OCI-LY1 (cell line): ENCODE data around the gene PLEKHA7.

Experiments
- EZH2 ChIP-seq: fragments of 200-600 bp; sonication (generic), shearing (Covaris generic); IDR thresholded peaks from 2 replicates; pipeline ENCODE4 v1.8.0; 2017; ENCODE audit warnings: borderline replicate concordance, mixed run types, mild to moderate bottlenecking, antibody characterized with exemption, low read length, moderate library complexity, mixed read lengths
- TF ChIP-seq, protein P1 (sequence below): fragments of 200-600 bp; sonication (generic), shearing (Covaris generic); IDR thresholded peaks from 2 replicates; pipeline ENCODE4 v1.5.1; 2017; ENCODE audit warnings: mild to moderate bottlenecking, antibody characterized with exemption, low read length, moderate library complexity, mixed read lengths

DNA sequence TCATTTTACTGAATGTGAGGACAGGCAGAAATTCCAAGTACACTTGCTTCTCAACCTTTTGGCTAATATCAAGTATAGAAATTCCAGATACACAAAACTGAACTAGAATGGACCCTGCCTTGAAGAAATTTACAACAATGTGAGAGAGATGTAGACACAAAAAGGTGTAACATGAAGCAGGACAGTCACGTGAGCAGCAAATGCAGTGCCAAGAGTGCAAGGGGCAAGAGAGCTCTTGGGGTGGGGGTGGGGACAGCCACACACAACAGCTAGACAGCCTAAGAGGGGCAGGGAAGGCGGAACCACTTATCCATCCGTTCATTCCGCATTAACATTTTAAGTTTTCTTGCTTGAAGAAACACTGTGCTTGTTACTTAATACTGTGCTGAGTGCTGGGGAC is 28.9 kb downstream of the PLEKHA7 start:
- TF ChIP-seq, protein P1, sequence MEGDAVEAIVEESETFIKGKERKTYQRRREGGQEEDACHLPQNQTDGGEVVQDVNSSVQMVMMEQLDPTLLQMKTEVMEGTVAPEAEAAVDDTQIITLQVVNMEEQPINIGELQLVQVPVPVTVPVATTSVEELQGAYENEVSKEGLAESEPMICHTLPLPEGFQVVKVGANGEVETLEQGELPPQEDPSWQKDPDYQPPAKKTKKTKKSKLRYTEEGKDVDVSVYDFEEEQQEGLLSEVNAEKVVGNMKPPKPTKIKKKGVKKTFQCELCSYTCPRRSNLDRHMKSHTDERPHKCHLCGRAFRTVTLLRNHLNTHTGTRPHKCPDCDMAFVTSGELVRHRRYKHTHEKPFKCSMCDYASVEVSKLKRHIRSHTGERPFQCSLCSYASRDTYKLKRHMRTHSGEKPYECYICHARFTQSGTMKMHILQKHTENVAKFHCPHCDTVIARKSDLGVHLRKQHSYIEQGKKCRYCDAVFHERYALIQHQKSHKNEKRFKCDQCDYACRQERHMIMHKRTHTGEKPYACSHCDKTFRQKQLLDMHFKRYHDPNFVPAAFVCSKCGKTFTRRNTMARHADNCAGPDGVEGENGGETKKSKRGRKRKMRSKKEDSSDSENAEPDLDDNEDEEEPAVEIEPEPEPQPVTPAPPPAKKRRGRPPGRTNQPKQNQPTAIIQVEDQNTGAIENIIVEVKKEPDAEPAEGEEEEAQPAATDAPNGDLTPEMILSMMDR: no peak
- TF ChIP-seq EZH2: no peak
